Ishikawa (cell line): Measurements from ENCODE around the gene CDC20.

Experiments
- CEBPB ChIP-seq: IDR thresholded peaks from 2 replicates; pipeline ENCODE4 v1.6.1; 2012
- CREB1 ChIP-seq: IDR thresholded peaks from 2 replicates; pipeline ENCODE4 v1.6.1; 2012; ENCODE audit warnings: low read depth
- EGR1 ChIP-seq: IDR thresholded peaks from 2 replicates; pipeline ENCODE4 v1.6.1; 2012
- EP300 ChIP-seq: IDR thresholded peaks from 2 replicates; pipeline ENCODE4 v1.6.1; 2012; ENCODE audit warnings: borderline replicate concordance
- FOXM1 ChIP-seq: IDR thresholded peaks from 2 replicates; pipeline ENCODE4 v1.6.1; 2012; ENCODE audit warnings: low read depth, borderline replicate concordance
- MAX ChIP-seq: IDR thresholded peaks from 2 replicates; pipeline ENCODE4 v1.6.1; 2012
- NFIC ChIP-seq: IDR thresholded peaks from 2 replicates; pipeline ENCODE4 v1.6.1; 2012
- RAD21 ChIP-seq: IDR thresholded peaks from 2 replicates; pipeline ENCODE4 v1.6.1; 2012; ENCODE audit warnings: low read depth
- REST ChIP-seq: IDR thresholded peaks from 2 replicates; pipeline ENCODE4 v1.6.1; 2012; ENCODE audit warnings: low read depth, mild to moderate bottlenecking
- TAF1 ChIP-seq: IDR thresholded peaks from 2 replicates; pipeline ENCODE4 v1.6.1; 2012; ENCODE audit warnings: low read depth, mild to moderate bottlenecking
- TCF12 ChIP-seq: IDR thresholded peaks from 2 replicates; pipeline ENCODE4 v1.6.1; 2012; ENCODE audit warnings: low read depth
- TEAD4 ChIP-seq: IDR thresholded peaks from 2 replicates; pipeline ENCODE4 v1.6.1; 2012
- USF1 ChIP-seq: IDR thresholded peaks from 2 replicates; pipeline ENCODE4 v1.6.1; 2012
- YY1 ChIP-seq: IDR thresholded peaks from 2 replicates; pipeline ENCODE4 v1.6.1; 2012; ENCODE audit warnings: low read depth
- ZBTB7A ChIP-seq: IDR thresholded peaks from 2 replicates; pipeline ENCODE4 v1.6.1; 2012; ENCODE audit warnings: low read depth

The CDC20 gene

GRCh38 chr1:43376723-43377235 is 18.0 kb downstream of the CDC20 start:
- TF ChIP-seq TCF12 (no peak), EP300 (no peak), EGR1 (no peak), YY1 (no peak), TAF1 (no peak), TEAD4 (no peak), NFIC (no peak), MAX (no peak), ZBTB7A (no peak), FOXM1 (no peak), RAD21 (no peak), CEBPB (no peak)

GRCh38 chr1:43377831-43378230 is 19.1 kb downstream of the CDC20 start:
- TF ChIP-seq EP300 (no peak), REST (no peak), TCF12 (no peak), ZBTB7A (no peak), EGR1 (no peak), TAF1 (no peak), FOXM1 (no peak), CEBPB (no peak), NFIC (no peak), MAX (no peak), YY1 (no peak), RAD21 (no peak), USF1 (no peak), CREB1 (no peak), TEAD4 (no peak)

GRCh38 chr1:43379476-43379875 is 20.7 kb downstream of the CDC20 start:
- TF ChIP-seq EP300 = no peak
- no peak for TF ChIP-seq RAD21

- TF ChIP-seq YY1 = no peak
- TF ChIP-seq RAD21 = no peak
- no peak for TF ChIP-seq EGR1
- no peak for TF ChIP-seq TAF1
- no peak for TF ChIP-seq USF1
- TF ChIP-seq TCF12 = no peak
- no peak for TF ChIP-seq ZBTB7A
- no peak for TF ChIP-seq FOXM1
- TF ChIP-seq CREB1 = no peak
- no peak for TF ChIP-seq TEAD4
- TF ChIP-seq EP300 = no peak
- TF ChIP-seq MAX = no peak
- TF ChIP-seq NFIC = no peak
- TF ChIP-seq REST = no peak
- TF ChIP-seq CEBPB = no peak
These were observed 22.8 kb downstream of the CDC20 start for GRCh38 chr1:43381612-43382011.

- TF ChIP-seq CREB1 (no peak), RAD21 (no peak), MAX (no peak), TEAD4 (no peak), FOXM1 (no peak), EGR1 (no peak), CEBPB (no peak), USF1 (no peak), YY1 (no peak), TCF12 (no peak), TAF1 (no peak), REST (no peak), NFIC (no peak), ZBTB7A (no peak), EP300 (no peak)
These were observed 23.4 kb downstream of the CDC20 start for GRCh38 chr1:43382027-43382779.
